ENCODE data around the gene ZBTB7C.

The ZBTB7C gene

DNA sequence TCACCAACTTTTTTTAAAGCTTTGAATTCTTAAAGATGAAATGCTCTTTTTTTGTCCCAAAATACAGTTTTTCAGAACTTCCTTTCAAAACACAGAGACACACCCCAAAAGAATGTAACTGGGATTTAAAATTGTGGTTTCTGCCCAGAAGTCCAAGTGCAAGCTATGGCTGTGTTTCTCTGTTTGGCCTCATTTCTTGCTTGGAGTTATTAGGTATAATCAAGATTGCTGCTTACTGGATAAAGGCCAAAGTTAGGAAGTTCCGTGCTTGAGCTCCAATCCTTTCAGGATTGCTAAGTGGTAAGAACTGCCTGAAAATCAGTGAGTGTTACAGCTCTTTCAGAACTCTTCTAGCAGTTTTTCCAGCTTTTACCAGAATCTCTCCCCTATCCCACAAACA, 16.9 kb downstream of the ZBTB7C start:
- WGBS (ENCODE audit: insufficient coverage, insufficient read length), result no CpG with 5 or more reads among the region's 1 CpG
- no peaks in the 10 kb centered on the region for H3K36me3 ChIP-seq (ENCODE audit: control insufficient read depth, insufficient read depth, low read length)
- H3K4me1 ChIP-seq (ENCODE audit: control insufficient read depth, insufficient read depth, low read length), result no peaks in the 10 kb centered on the region
- no peak overlapping the region for H3K4me3 ChIP-seq (ENCODE audit: low read length)
- H3K27me3 ChIP-seq (ENCODE audit: control insufficient read depth, insufficient read depth, low read length), result no peaks in the 10 kb centered on the region
- no peak overlapping the region for H3K27ac ChIP-seq (ENCODE audit: low read length)
- DNase-seq (ENCODE audit: low read depth, low spot score), result no peak
- no peaks in the 10 kb centered on the region for H3K9me3 ChIP-seq (ENCODE audit: control insufficient read depth, insufficient read depth, low read length)

GRCh38 chr18:48391868-48392267, 17.3 kb downstream of the ZBTB7C start:
- H3K36me3 ChIP-seq (ENCODE audit: control insufficient read depth, insufficient read depth, low read length), result no peaks in the 10 kb centered on the region
- no peaks in the 10 kb centered on the region for H3K9me3 ChIP-seq (ENCODE audit: control insufficient read depth, insufficient read depth, low read length)
- H3K4me1 ChIP-seq (ENCODE audit: control insufficient read depth, insufficient read depth, low read length), result no peaks in the 10 kb centered on the region
- no peak for DNase-seq (ENCODE audit: low read depth, low spot score)
- WGBS (ENCODE audit: insufficient coverage, insufficient read length), result no CpG with 5 or more reads among the region's 3 CpGs
- no peak overlapping the region for H3K4me3 ChIP-seq (ENCODE audit: low read length)
- no peaks in the 10 kb centered on the region for H3K27me3 ChIP-seq (ENCODE audit: control insufficient read depth, insufficient read depth, low read length)
- H3K27ac ChIP-seq (ENCODE audit: low read length), result no peak overlapping the region

DNA sequence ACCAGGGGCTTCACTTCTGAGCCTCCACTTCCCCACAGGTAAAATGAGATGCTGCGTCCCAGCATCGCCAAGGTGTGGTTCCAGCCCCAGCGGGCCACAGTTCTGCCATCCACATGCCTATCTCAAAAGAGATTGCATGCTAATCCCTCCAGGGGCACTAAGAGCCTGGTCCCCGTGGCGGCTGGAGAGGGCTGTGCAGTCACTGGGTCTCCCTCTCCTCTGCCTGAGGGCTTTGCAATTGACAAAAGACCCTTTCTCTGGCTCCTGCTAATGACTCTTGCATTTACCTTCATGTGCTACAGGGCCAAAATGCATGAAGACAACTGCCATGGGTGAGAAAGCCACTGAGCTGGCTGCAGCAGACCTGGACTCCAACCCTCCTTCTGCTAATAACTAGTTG, 18.5 kb downstream of the ZBTB7C start:
- Histone ChIP-seq H3K9me3 (ENCODE audit: control insufficient read depth, insufficient read depth, low read length) (no peaks in the 10 kb centered on the region), H3K27me3 (ENCODE audit: control insufficient read depth, insufficient read depth, low read length) (no peaks in the 10 kb centered on the region), H3K4me3 (ENCODE audit: low read length) (no peak overlapping the region), H3K4me1 (ENCODE audit: control insufficient read depth, insufficient read depth, low read length) (no peaks in the 10 kb centered on the region), H3K27ac (ENCODE audit: low read length) (no peak overlapping the region), H3K36me3 (ENCODE audit: control insufficient read depth, insufficient read depth, low read length) (no peaks in the 10 kb centered on the region)
- no peak for DNase-seq (ENCODE audit: low read depth, low spot score)
- no CpG with 5 or more reads among the region's 5 CpGs for WGBS (ENCODE audit: insufficient coverage, insufficient read length)

- H3K27me3 ChIP-seq (ENCODE audit: control insufficient read depth, insufficient read depth, low read length), result no peaks in the 10 kb centered on the region
- no peak for DNase-seq (ENCODE audit: low read depth, low spot score)
- no peaks in the 10 kb centered on the region for H3K4me1 ChIP-seq (ENCODE audit: control insufficient read depth, insufficient read depth, low read length)
- H3K36me3 ChIP-seq (ENCODE audit: control insufficient read depth, insufficient read depth, low read length), result no peaks in the 10 kb centered on the region
- no peaks in the 10 kb centered on the region for H3K9me3 ChIP-seq (ENCODE audit: control insufficient read depth, insufficient read depth, low read length)
- no peak overlapping the region for H3K27ac ChIP-seq (ENCODE audit: low read length)
- WGBS (ENCODE audit: insufficient coverage, insufficient read length), result no CpG with 5 or more reads among the region's 4 CpGs
- H3K4me3 ChIP-seq (ENCODE audit: low read length), result no peak overlapping the region
Measured at GRCh38 chr18:48388478-48388877, 20.7 kb downstream of the ZBTB7C start.

DNA sequence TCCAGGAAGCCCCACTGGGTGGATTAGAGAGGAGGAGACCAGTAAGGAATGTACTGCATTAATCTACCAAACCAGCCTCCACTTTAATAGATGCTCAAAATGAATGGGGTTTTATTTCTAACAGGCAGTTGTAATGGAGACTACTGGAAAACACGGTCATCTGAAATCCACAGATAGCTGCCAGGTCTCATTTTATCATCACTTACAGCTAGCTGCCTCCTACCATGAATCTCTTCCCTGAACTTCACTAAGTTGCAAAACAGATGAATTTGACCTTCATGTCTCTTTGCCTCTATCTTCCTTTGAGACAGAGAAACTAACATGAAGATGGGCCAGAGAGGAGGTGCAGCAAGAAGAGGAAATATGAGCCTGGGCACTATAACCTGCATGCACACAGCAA, 21.9 kb downstream of the ZBTB7C start:
- no peak overlapping the region for H3K4me3 ChIP-seq (ENCODE audit: low read length)
- no peaks in the 10 kb centered on the region for H3K4me1 ChIP-seq (ENCODE audit: control insufficient read depth, insufficient read depth, low read length)
- H3K9me3 ChIP-seq (ENCODE audit: control insufficient read depth, insufficient read depth, low read length), result no peaks in the 10 kb centered on the region
- H3K36me3 ChIP-seq (ENCODE audit: control insufficient read depth, insufficient read depth, low read length), result no peaks in the 10 kb centered on the region
- no peak overlapping the region for H3K27ac ChIP-seq (ENCODE audit: low read length)
- no peak for DNase-seq (ENCODE audit: low read depth, low spot score)
- no peaks in the 10 kb centered on the region for H3K27me3 ChIP-seq (ENCODE audit: control insufficient read depth, insufficient read depth, low read length)
- WGBS (ENCODE audit: insufficient coverage, insufficient read length), result no CpG with 5 or more reads among the region's 1 CpG

GRCh38 chr18:48385596-48385995, 23.6 kb downstream of the ZBTB7C start:
- no CpG with 5 or more reads among the region's 12 CpGs for WGBS (ENCODE audit: insufficient coverage, insufficient read length)
- no peaks in the 10 kb centered on the region for H3K27me3 ChIP-seq (ENCODE audit: control insufficient read depth, insufficient read depth, low read length)
- H3K9me3 ChIP-seq (ENCODE audit: control insufficient read depth, insufficient read depth, low read length), result no peaks in the 10 kb centered on the region

DNA sequence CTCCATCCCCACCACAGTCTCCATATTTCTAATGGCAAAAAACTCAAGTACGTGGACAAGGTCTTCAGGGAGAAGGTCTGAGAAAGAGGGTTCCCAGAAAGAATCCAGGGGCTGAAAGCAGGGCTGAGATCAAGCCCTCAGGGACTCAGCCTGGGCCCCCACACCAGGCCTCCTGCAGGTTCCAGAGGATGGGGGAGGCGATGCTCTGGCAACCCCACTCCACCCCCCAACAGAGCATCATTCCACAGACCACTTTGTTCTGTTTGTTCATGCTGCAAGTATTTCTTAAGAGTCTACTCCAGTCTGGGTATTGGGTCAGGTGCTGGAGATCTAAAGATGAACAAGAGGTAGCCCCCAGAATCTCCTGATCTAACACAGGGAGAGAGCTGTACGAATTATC, 32.2 kb downstream of the ZBTB7C start:
- H3K4me3 ChIP-seq (ENCODE audit: low read length), result no peak overlapping the region
- peaks cover 2% of the 10 kb centered on the region for H3K4me1 ChIP-seq (ENCODE audit: control insufficient read depth, insufficient read depth, low read length)
- H3K9me3 ChIP-seq (ENCODE audit: control insufficient read depth, insufficient read depth, low read length), result no peaks in the 10 kb centered on the region
- H3K36me3 ChIP-seq (ENCODE audit: control insufficient read depth, insufficient read depth, low read length), result no peaks in the 10 kb centered on the region
- no peak for DNase-seq (ENCODE audit: low read depth, low spot score)
- no CpG with 5 or more reads among the region's 3 CpGs for WGBS (ENCODE audit: insufficient coverage, insufficient read length)
- no peaks in the 10 kb centered on the region for H3K27me3 ChIP-seq (ENCODE audit: control insufficient read depth, insufficient read depth, low read length)
- H3K27ac ChIP-seq (ENCODE audit: low read length), result no peak overlapping the region

More at GRCh38 chr18:48385596-48385995, 23.6 kb downstream of the ZBTB7C start:
- Histone ChIP-seq H3K36me3 (ENCODE audit: control insufficient read depth, insufficient read depth, low read length) (no peaks in the 10 kb centered on the region), H3K4me1 (ENCODE audit: control insufficient read depth, insufficient read depth, low read length) (no peaks in the 10 kb centered on the region), H3K4me3 (ENCODE audit: low read length) (no peak overlapping the region), H3K27ac (ENCODE audit: low read length) (no peak overlapping the region)
- no peak for DNase-seq (ENCODE audit: low read depth, low spot score)

DNA sequence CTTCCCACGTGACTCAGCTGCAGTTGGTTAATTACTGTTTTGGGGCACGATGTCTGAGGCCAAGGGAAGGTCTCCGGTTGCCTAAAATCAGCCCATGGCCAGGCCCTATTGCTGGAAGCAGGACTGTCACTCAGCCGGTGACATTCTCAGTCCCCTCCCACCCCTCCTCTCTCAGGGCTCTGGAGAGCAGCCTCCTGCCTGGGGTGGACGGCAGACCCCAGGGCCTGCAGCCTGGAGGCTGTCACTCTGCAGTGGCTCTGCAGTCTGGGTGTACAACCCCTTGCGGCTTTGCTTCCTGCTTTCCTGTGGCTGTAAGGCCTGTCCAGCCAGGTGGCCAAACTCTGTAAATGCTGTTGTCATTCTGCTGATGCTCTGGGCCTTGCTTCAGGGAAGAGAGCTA, 32.8 kb downstream of the ZBTB7C start:
- Histone ChIP-seq H3K36me3 (ENCODE audit: control insufficient read depth, insufficient read depth, low read length) (no peaks in the 10 kb centered on the region), H3K27ac (ENCODE audit: low read length) (no peak overlapping the region), H3K4me1 (ENCODE audit: control insufficient read depth, insufficient read depth, low read length) (peaks cover 2% of the 10 kb centered on the region), H3K27me3 (ENCODE audit: control insufficient read depth, insufficient read depth, low read length) (no peaks in the 10 kb centered on the region), H3K9me3 (ENCODE audit: control insufficient read depth, insufficient read depth, low read length) (no peaks in the 10 kb centered on the region), H3K4me3 (ENCODE audit: low read length) (no peak overlapping the region)
- DNase-seq (ENCODE audit: low read depth, low spot score), result peak; percentile 16
- WGBS (ENCODE audit: insufficient coverage, insufficient read length), result no CpG with 5 or more reads among the region's 6 CpGs

DNA sequence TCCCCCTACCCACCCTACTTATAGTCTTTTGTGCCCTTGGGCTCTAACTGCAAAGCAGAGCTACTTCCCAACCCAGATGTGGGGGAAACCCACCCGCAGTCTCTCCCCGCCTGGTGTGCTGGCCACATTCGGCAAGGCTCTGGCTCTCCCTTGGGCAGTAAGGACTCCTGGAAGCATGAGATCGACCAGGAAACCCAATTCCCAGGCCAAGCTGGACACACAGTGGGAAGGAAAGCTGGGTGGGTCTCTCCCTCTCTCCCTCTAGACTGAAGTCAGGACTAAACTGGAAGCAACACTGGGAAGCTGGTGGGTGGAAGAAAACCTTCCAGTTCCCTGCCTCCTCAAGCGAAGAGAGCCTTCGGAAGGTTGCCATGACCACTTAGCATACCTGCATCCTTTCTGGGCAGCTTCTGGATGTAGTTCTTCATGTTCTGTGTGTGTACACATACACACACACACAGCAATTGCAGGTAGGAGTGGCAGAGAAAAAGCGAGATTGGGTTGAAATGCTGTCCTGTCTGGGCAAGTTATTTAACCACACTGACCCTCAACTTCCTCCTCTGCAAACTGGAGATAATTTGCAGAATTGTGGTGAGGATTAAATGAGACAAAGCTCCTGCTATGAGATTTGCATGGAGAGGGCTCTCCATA, 33.9 kb downstream of the ZBTB7C start:
- WGBS (ENCODE audit: insufficient coverage, insufficient read length), result no CpG with 5 or more reads among the region's 7 CpGs

DNA sequence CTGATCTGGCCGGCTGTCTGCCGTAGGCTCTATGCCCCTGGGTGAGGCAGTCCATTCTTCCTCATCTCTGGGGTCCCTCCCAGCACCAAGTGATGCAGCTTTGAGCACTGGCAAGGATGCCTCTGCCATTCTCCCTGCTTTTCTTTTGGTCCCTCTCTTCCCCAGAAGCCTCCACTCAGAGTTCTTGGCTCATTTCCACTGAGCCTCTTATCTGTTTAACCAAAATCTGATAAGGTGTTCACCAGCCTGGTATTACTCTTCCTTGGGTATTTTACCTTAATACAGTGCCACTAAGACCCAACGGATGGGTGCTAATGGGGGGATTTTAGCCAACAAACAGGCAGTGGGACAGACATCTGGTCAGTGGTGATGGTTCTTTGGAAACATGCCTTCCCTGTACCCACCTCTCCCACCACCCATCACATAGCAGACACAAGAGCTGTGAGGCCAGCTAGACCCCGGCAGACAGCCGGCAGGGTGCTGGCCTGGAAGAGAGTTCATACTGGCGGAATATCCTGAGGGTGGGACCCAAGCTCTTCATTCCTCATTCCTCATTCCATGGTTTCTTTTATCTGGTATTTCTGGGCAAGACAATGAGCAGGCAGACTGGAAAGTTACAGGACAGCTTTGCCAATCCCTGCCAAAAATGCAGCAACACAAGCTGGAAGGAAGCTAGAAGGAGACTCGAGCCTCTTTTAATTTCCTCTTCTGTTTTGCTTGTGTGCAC, 34.6 kb downstream of the ZBTB7C start:
- no CpG with 5 or more reads among the region's 7 CpGs for WGBS (ENCODE audit: insufficient coverage, insufficient read length)
- H3K27me3 ChIP-seq (ENCODE audit: control insufficient read depth, insufficient read depth, low read length), result no peaks in the 10 kb centered on the region
- H3K9me3 ChIP-seq (ENCODE audit: control insufficient read depth, insufficient read depth, low read length), result no peaks in the 10 kb centered on the region
- no peak overlapping the region for H3K27ac ChIP-seq (ENCODE audit: low read length)
- no peak overlapping the region for H3K4me3 ChIP-seq (ENCODE audit: low read length)
- no peak for DNase-seq (ENCODE audit: low read depth, low spot score)
- no peaks in the 10 kb centered on the region for H3K36me3 ChIP-seq (ENCODE audit: control insufficient read depth, insufficient read depth, low read length)
- H3K4me1 ChIP-seq (ENCODE audit: control insufficient read depth, insufficient read depth, low read length), result peaks cover 2% of the 10 kb centered on the region

More for the DNA sequence above, 33.9 kb downstream of the ZBTB7C start:
- no peaks in the 10 kb centered on the region for H3K27me3 ChIP-seq (ENCODE audit: control insufficient read depth, insufficient read depth, low read length)
- no peak for DNase-seq (ENCODE audit: low read depth, low spot score)
- no peaks in the 10 kb centered on the region for H3K9me3 ChIP-seq (ENCODE audit: control insufficient read depth, insufficient read depth, low read length)
- peaks cover 2% of the 10 kb centered on the region for H3K4me1 ChIP-seq (ENCODE audit: control insufficient read depth, insufficient read depth, low read length)
- H3K36me3 ChIP-seq (ENCODE audit: control insufficient read depth, insufficient read depth, low read length), result no peaks in the 10 kb centered on the region
- H3K4me3 ChIP-seq (ENCODE audit: low read length), result no peak overlapping the region
- no peak overlapping the region for H3K27ac ChIP-seq (ENCODE audit: low read length)

All from iPS DF 6.9 (cell line).